AG09319 (cell line): ENCODE measurements around the gene RAMP2.
"Not testable (repeated sequence)": the region's sequence is repeated elsewhere in the genome, so short reads cannot be mapped to it uniquely, and the experiment has no call there.

Source experiments
- DNase-seq: peaks from one replicate; pipeline ENCODE4 v3.0.0-alpha.2; 2010; ENCODE audit warnings: low read depth; ENCODE audit errors: extremely low read depth
- CTCF ChIP-seq: IDR thresholded peaks from 2 replicates; pipeline ENCODE4 v1.5.1; 2011; ENCODE audit warnings: low read depth, mild to moderate bottlenecking, inconsistent platforms, low read length, moderate library complexity

RAMP2 gene

GRCh38 chr17:42760652-42761581 is at the start of gene RAMP2:
RAMP2 (plus strand) TSS chr17:42761227; CDS start chr17:42761262, 35 bp downstream.
- no peak for TF ChIP-seq CTCF
- DNase-seq, result no peak

- peak; percentile 64 for TF ChIP-seq CTCF
- peak; percentile 32 for DNase-seq
These were observed 39.9 kb upstream of the RAMP2 start for GRCh38 chr17:42720996-42721583.

- no peak for TF ChIP-seq CTCF
- DNase-seq, result no peak
These were observed 37.4 kb upstream of the RAMP2 start for GRCh38 chr17:42723636-42724035.

GRCh38 chr17:42725143-42725542 is 35.9 kb upstream of the RAMP2 start:
- no peak for DNase-seq
- TF ChIP-seq CTCF, result no peak

- TF ChIP-seq CTCF, result no peak
- DNase-seq, result no peak
These were observed 20.3 kb upstream of the RAMP2 start for GRCh38 chr17:42740699-42741098.

- DNase-seq, result not testable (repeated sequence)
These were observed 18.1 kb upstream of the RAMP2 start for GRCh38 chr17:42742916-42743315.

- no peak for DNase-seq
- no peak; the same call in 1 of the 2 replicates for TF ChIP-seq CTCF
These were observed 17.3 kb upstream of the RAMP2 start for GRCh38 chr17:42743595-42744282.
